ENCODE data around the gene MAEA. TPM values are rescaled to one million over a fixed set of nuclear protein-coding genes. Genes with fewer than 3 reads are reported as not detected.
A peak's percentile ranks its signal among the peaks of the same experiment; 100 is the strongest.

The MAEA gene
- total RNA-seq = 75.3 TPM

DNA sequence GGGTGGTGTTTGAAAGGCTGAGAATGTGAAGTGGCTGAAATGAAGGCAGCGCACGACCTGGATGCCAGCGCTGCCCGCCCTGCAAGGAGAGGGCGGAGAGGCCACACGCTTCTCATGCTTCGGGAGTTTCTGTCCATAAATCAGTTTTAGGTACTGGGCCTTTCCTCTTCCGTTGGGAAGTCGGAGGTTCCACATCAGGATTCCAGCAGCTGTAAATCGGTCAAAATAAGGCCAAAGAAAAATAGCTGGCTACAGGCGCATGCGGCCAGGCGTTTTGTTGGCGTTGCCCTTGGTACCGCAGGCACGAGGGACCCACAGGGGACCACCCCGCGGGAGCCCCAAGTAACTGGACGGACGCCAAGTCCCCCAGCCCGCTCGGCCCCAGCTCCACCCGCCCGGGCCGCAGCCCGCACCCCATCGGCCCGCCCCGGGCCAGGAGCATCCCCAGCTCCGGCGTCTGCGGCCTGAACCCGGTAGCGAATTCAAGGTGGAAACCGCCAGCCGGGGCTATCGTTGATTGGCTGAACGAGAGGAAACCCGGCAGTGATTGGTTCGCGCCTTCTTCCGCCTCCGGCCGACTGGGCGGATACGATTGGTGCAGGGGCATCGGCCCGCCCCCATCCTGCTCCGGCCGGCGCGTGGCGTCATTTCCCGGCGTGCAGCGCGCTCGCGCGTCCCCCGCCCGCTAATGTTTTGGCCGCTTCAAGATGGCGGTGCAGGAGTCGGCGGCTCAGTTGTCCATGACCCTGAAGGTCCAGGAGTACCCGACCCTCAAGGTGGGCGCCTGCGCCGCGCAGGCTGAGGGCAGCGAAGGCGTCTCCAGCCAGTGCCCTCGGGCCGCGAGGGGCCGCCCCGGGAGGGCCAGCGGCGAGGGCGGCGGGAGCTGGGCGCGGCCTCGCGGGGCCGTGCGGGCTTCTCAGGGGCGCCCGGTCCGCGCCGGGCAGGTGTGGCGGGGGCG lies at the start of gene MAEA:
Gene MAEA (plus strand): TSS at position 685 of the 958 bp plus-strand sequence. CDS start 23 bp downstream, at position 708.
- DNase-seq (ENCODE audit: low spot score) = peak; percentile 98

GRCh38 chr4:1239950-1240307 lies 49.8 kb upstream of the MAEA start:
- no peak for DNase-seq (ENCODE audit: low spot score)

- DNase-seq (ENCODE audit: low spot score) = no peak
These were observed 48.8 kb upstream of the MAEA start for GRCh38 chr4:1240721-1241465.

GRCh38 chr4:1241466-1241935 lies 48.2 kb upstream of the MAEA start:
- no peak for DNase-seq (ENCODE audit: low spot score)

GRCh38 chr4:1241936-1242505 lies 47.7 kb upstream of the MAEA start:
- no peak for DNase-seq (ENCODE audit: low spot score)

- no peak for DNase-seq (ENCODE audit: low spot score)
These were observed 46.9 kb upstream of the MAEA start for GRCh38 chr4:1242506-1243450.

DNA sequence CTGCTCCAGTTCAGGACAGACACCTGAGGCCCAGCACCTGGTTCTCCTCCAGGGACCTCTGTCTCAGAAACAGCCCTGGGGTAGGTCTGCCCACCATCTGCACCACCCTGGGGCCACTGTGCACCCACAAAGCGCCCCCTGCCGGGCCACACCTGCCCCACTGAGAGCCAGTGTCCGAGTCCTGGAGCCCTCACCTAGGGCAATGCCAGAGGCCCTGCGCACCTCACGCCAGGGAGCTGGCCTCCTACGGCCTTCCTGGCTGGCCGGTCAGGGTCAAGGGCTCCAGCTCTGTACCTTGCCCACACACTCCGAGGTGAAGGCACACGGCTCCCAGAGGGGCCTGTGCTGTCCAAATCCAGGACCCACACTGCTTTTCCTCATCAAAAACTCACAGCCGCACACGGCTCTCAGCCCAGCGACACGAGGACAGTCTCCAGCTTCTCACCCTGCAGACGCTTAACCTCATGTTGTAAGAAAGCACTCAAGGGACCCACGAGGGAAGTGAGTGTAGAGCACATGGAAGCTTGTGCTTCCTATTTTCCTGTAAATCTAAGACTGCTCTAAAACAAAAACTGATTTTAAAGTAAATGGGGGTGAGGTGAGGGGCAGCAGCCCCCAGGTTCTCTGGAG lies 46.1 kb upstream of the MAEA start:
- DNase-seq (ENCODE audit: low spot score) = no peak

GRCh38 chr4:1244081-1244977 lies 45.4 kb upstream of the MAEA start:
- DNase-seq (ENCODE audit: low spot score) = no peak

- DNase-seq (ENCODE audit: low spot score) = peak; percentile 33
These were observed 44.7 kb upstream of the MAEA start for GRCh38 chr4:1244978-1245471.

DNA sequence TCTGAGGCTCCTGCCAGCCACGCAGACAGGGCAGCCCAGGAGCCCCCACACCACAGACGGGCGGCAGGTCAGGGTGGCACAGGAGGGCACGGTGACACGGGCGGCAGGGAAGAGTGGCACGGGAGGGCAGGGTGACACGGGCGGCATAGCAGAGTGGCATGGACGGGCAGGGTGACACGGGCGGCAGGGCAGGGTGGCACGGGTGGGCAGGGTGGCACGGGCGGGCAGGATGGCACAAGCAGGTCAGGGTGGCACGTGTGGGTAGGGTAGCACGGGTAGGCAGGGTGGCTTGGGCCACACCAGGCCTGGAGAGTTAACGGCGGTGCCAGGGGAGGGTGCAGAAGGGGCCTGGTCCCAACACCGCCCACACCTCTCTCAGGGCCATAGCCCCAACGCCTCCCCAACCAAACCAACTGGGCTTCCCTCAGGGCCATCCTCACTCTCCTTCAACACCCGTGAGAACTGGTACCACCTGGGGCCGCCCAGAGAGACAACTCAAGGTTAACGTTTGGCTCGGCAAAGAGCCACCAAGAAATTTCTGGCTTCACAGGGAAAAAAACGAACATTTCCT lies 44.1 kb upstream of the MAEA start:
- DNase-seq (ENCODE audit: low spot score) = peak; percentile 43

DNA sequence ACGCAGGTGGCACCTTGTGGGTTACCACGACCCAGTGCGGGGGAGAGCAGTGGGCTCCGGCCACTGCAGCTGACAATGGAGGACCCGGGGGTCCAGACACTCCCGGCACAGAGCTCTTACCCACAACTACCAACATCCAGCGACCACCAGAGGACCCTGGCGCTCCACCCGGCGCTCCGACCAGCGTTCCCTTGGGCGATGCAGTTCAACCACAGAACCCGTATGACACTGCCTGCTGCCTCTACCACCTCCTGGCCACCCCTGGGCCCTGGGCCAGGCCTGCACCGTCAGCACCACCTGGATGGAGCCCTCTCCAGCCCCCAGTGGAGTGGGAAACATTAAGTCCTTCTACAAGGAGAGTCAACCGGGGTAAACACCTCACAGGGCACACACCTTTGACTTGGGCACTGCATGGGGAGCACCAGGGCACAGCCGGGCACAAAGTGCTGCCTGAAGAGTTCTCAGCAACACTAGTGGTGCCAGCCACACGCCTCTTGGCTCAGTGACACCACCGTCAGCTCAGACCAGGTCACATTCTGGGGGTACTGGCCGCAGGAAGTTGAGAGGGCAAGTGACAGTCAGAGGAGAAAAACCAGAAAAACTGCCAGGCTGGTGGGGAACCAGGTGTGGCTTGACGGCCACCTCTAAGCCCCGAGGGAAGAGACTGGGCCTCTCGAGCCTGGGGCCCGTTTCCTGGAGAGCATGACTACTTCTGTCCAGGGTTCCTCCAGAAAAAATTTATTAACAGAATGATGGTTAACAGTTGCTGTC lies 43.4 kb upstream of the MAEA start:
- peak; percentile 45 for DNase-seq (ENCODE audit: low spot score)

GRCh38 chr4:1246901-1247863 lies 42.5 kb upstream of the MAEA start:
- peak; percentile 46 for DNase-seq (ENCODE audit: low spot score)

DNA sequence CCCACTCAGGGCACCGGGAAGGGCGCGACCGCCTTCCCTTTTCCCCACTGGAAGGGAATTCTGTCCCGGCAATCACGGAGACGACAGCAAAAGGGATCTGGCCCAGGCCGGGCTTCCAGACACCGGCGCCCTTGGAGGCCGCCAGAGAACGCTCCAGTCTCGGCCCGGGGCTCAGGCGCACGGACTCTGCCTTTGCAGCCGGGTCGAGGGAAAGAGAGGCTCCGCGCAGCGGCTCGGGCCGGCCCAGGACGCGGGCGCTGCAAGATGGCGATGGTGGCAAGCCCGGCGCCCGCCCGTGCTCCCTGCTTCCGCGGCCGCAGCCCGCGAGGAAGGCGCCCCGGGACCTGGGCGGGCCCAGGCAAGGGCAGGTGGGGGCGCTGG lies 41.8 kb upstream of the MAEA start:
- peak; percentile 48 for DNase-seq (ENCODE audit: low spot score)

- peak; percentile 78 for DNase-seq (ENCODE audit: low spot score)
These were observed 41.2 kb upstream of the MAEA start, which contains the start of gene CTBP1 for GRCh38 chr4:1248245-1249147. Gene CTBP1, minus strand, starts transcription at chr4:1249130. Its CDS starts 7,799 bp downstream, at chr4:1241331.

- peak; percentile 84 for DNase-seq (ENCODE audit: low spot score)
These were observed 40.5 kb upstream of the MAEA start for GRCh38 chr4:1249148-1249730.
